Measurements from ENCODE around the gene RPL18.

Gene RPL18

DNA sequence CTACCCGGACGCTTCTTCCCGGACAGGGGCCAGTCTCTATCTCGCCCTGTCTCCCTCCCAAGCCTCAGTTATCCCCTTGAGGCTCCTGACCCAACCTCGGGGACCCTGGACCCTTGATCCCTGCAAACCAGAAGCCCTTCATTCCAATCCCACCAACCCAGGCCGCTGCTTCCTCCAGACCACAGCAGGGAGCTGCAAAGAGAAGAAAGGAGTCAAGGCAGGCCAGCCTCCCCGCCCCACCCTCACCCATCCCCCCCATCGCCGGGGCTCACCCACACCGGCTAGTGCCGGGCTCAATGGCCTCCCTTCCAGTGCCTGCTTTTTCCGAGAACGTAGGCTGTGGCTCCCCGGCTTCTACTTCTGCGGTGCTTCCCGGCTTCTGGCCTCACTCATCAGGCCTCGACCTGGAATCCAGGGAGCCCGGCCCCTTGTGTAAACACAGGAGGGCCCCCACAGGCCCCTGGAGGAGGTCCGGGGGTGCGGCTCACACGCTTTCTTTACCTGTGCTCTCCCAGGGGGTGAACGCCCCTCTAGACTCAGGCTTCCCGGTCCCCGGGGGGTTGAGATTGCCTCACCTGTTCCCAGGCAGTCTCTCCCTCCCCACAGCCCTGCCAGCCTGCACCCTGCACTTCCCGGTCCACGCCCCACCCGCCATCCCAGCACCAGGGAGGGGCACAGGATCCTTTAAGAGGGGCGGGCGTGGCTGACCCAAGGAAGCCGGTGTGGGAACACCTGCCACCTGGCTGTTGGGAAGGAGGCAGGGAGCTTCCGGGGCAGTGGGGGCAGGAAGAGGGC is 4.3 kb downstream of the RPL18 start, which contains the start of gene FAM83E:
FAM83E (minus strand) TSS at position 641 of the 795 bp plus-strand sequence. CDS start 1,704 bp downstream, outside the sequence.
- DNase-seq (ENCODE audit: low spot score), result no peak

DNA sequence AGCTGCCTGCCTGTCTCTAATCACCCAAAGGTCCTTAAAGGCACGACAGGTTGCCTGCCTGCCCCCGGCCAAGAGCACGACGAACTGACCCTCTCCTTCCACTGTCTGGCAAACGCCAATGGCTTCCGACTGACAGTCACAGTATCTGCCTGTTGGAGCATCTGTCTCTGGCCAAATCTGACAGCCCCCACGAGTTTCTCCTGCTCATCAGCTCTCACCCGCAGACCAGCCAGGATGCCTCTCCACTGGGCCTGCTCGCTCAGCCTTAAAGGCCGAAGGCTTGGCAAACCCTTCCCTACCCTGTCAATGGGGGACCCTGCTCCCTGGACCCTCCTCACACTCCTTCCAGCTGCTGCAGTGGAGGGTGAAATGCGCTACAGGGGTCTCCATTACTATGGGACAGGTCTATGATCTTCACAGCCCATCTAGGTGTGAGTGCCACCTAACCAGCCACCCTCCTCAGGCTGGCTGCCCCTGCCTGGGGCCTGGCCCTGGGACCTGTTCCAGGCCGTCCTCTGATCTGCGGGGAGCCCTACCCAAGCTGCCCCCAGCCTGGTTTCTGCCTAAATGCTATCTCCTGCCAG is 5.0 kb downstream of the RPL18 start:
- DNase-seq (ENCODE audit: low spot score), result no peak

DNA sequence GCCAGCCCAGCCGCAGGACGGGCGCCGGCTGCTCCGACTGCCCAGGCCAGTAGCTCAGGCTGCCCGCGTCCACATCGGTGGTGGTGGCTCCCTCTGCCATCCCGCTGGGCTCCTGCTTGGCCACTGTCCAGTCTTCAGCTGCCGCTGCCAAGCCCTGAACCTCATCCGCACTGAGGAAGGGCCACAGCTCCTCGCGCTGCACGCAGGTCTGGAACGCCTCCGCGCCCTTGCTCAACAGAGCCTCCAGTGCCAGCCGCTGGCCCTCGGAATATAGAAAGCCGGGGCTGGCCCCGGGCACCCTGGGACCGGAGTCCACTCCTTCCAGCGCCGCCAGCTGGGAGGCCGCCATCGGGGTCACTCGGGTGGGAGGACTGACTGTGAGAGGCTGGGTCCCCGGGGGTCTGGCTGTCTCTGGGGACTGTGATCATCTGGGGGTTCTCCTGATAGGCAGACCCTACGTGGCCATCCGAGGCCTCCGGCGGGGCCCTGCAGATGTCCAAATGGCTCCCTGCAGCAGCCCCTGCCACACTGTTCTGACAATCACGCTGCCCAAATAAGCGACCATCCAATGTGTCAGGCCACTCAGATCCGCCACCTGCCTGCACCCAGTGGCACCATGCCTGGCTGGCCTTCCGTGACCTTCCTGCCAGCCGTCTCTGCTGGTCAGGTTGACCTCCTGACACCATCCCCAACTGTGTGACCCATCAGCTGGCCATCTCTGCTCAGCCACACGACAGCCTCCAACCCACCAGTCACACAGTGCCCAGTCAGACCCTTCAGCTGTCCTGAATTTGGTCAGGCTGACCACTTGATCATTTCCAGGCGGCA is 5.7 kb downstream of the RPL18 start:
- no peak for DNase-seq (ENCODE audit: low spot score)

DNA sequence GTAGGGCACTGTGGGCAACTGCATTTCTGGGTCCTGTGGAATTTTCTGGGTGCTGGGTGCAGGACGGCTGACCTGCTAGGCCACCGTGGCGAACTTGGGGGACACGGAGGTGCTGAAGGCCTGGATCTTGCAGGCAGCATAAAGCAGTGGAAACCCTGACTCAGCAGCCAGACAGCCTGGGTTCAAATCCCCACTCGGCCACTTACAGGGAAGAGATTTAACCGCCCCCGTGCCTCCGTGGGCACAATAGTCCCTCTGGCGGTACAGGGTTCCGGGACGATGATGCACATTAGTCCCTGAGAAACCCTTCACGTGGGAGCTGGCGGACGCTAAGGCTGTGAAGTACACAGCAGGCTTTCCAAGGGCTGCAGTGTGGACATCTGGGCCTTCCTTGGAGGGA is 7.1 kb downstream of the RPL18 start:
- no peak for DNase-seq (ENCODE audit: low spot score)

DNA sequence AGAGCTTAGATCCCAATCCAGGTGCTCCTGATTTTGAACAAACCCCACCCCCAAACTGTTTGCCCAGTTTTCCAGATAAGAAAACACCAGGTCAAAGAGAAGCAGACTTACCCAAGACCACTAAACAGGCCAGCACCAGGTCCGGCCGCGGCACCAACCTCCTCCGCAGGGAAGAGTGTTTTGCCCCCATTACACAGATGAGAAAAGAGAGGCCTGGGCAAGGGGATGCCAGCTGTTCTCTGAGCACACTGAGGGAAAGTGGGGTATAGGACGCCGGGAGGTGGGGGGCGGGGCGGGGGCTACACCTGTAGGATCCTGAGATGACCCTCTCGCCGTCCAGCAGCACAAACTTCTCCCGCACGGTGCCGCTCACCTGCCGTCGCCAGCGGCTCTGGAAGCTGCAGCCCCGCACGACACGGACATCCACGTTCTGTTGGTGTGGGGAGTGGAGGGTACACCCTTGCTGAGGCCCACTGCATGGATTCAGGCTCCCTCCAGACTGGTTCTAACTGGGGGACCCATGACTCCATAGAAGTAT is 9.3 kb downstream of the RPL18 start:
- no peak for DNase-seq (ENCODE audit: low spot score)

DNA sequence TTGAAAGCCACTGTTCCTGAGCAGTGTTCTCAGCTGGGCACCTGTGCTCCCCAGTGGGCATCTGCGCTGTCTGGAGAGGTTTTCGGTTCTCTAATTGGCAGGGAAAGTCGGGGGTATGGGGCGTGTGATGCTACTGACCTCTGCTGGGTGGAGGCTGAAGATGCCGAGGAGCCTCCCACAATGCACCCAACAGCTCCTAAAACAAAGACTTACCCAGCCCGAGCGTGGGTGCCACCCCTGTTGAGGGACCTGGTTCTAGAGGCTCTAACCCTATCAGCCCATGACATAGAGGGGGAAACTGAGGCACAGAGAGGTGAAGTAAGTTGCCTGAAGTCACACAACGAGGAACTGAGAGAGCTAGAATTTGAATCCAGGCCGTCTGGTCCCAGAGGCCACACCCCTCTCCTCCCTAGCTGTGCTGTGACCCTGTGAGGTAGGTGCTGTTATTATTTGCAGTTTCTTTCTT is 10.1 kb downstream of the RPL18 start:
- peak; percentile 58 for DNase-seq (ENCODE audit: low spot score)

DNA sequence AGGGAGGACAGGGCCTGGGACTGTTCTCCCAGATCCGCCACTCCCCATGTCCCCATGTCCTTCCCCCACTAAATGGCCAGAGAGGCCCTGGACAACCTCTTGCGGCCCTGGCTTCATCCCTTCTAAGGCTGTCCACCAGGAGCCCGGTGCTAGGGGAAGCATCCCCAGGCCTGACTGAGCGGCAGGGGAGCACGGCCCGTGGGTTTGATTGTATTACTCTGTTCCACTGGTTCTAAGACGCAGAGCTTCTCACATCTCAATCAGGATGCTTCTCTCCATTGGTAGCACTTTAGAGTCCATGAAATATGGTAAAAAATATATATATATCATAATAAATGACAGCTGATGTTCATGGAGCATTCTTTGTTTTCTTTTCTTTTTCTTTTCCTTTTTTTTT is 11.6 kb downstream of the RPL18 start:
- DNase-seq (ENCODE audit: low spot score), result no peak

DNA sequence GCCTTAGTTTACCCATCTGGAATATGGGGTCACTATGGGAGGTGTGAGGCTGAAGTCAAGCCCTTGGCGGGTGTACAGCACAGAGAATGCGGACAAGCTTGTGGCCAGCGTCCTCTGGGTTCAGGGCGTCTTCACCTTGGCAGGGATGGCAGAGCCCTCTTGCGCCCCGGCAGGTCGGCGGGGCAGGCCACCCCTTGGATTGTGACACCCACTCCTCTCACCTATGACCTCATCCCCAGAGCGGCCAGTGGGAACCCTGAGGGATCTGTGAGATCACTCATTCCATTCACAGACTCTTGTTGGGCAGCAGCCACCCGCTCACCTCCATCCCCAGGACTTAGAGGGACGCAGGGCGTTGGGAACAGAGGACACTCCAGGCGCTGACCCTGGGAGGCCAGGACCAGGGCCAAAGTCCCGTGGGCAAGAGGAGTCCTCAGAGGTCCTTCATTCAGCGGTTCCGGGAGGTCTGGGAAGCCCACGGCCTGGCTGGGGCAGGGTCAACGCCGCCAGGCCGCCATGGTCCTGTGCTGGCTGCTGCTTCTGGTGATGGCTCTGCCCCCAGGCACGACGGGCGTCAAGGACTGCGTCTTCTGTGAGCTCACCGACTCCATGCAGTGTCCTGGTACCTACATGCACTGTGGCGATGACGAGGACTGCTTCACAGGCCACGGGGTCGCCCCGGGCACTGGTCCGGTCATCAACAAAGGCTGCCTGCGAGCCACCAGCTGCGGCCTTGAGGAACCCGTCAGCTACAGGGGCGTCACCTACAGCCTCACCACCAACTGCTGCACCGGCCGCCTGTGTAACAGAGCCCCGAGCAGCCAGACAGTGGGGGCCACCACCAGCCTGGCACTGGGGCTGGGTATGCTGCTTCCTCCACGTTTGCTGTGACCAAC is 12.3 kb downstream of the RPL18 start, which contains the start of gene SPACA4:
SPACA4 (plus strand) TSS at position 280 of the 896 bp plus-strand sequence; CDS start at position 517, 237 bp downstream.
- no peak for DNase-seq (ENCODE audit: low spot score)

DNA sequence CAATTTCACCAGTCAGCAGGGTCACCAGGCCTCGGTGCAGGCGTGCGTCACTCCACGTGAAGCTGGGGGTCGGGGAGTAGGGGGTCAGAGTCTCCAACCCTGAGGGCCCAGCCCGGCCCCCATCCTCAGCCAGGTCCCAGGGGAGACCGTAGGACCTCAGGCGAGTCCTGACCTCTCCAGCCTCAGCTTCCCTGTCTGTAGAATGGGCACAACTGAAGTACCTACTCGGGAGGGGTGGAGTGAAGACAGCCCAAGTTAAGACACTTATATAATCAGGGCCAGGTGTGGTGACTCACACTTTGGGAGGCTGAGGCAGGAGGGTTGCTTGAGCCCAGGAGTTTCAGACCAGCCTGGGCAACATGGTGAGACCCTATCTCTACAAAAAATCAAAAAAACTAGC is 15.1 kb downstream of the RPL18 start:
- DNase-seq (ENCODE audit: low spot score), result no peak

DNA sequence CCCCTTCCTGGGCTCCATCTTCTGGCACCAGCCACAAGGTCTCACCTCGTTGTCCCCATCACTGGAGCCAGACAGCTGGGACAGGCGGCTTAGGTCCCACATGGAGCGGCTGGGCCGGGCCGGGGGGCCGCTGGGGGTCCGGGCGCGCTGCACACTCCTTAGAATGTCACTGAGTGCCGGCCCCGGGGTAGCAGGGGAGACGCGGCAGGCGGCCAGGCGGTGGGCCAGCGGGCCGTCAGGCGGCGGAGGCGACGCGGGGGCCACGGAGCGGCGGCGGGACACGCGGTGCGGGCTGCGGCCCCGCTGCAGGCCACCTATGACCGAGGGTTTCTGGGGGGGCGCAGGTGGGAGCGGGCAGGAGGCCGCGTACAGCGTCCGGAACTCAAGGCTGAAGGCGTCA is 15.5 kb downstream of the RPL18 start:
- DNase-seq (ENCODE audit: low spot score), result no peak

DNA sequence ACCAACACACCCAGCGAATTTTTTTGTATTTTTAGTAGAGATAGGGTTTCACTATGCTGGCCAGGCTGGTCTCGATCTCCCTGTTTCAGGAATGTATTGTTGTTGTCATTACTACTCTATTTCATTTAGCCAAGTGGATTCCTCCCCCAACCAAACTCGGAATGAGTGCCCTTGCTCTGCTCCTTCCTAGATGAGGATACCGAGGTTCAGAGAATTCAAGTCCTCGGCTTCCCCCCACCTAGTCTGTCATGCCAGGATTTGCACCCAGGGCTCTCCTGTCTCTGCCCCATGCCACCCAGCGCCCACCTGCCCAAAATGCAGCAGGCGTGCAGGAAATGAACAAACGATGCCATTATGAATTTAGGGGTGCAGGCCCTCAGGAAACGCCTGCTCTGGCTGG is 16.0 kb downstream of the RPL18 start:
- no peak for DNase-seq (ENCODE audit: low spot score)

DNA sequence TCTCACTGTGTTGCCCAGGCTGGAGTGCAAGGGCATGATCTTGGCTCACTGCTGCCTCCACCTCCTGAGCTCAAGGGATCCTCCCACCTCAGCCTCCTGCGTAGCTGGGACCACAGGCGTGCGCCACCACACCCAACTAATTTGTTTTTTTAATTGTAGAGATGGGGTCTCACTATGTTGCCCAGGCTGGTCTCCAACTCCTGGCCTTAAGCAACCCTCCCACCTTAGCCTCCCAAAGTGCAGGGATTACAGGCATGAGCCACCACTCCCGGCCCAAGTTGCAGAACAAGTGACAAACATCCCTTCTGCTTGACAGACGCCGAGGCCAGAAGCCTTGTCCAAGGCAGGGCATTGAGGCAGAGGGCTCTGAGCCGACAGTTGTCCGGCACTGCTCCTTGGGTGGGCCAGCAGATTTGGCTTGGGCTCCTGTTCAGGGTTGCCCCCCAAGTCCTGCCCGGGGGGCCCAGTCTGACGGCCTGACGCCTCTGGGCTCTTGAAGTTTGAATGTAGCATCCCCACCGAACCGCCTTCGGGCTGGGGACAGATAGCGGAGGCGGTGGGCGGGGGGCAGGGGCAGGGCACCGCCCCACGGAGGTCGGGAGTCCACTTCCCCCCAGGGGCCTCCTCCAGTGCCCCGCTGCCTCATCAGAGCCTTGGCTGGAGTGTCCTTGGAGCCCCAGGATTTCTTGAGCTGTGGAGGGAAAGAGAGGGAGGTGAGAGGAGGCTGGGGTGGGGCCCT is 18.1 kb downstream of the RPL18 start:
- no peak for DNase-seq (ENCODE audit: low spot score)

DNA sequence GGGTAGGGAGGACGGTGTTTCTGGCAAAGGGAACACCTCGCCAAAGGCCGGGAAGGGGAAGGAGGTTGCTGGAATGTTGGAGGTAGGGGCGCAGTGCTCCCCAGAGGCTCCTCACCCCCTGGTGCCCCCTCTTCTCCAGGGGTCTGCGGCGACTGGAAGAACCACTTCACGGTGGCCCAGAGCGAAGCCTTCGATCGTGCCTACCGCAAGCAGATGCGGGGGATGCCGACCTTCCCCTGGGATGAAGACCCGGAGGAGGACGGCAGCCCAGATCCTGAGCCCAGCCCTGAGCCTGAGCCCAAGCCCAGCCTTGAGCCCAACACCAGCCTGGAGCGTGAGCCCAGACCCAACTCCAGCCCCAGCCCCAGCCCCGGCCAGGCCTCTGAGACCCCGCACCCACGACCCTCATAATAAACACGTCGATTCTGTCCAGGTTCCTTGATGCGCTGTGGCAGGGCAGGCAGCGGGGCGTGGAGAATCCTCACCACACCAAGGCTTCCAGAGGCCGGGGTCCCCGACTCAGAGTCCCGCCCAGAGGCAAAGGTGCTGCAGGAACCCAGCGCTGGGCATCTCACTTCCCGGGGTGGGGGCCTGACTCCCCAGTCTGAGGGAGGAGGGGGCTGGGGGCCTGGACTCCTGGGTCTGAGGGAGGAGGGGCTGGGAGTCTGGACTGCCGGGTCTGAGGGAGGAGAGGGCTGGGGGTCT is 19.8 kb downstream of the RPL18 start:
- DNase-seq (ENCODE audit: low spot score), result no peak

DNA sequence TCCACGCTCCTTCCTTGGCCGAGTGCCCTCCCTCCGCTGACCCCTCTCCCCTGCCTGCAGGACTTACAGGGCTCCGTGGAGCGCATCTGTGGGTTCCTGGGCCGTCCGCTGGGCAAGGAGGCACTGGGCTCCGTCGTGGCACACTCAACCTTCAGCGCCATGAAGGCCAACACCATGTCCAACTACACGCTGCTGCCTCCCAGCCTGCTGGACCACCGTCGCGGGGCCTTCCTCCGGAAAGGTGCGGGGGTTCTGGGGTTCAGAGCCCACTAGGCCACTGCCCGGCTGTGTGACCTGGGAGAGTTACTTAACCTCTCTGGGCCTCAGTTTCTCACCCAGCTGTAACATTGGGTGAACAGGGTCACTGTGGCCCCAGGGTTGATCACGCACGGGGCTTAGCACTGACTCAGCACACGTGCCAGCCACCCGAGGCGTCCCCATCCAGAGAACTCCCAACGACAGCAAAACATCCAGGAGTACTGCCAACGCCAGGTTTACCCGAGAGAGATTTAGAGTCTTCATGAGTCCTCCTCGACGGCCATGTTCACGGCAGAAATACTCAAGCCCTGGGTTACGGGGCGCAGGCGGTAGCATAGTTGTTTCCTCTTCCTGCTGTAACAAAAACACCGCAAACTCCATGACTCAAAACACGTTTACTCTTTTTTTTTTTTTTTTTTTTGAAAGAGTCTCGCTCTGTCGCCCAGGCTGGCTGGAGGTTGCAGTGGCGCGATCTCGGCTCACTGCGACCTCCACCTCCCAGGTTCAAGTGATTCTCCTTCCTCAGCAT is 22.1 kb downstream of the RPL18 start:
- DNase-seq (ENCODE audit: low spot score), result no peak

DNA sequence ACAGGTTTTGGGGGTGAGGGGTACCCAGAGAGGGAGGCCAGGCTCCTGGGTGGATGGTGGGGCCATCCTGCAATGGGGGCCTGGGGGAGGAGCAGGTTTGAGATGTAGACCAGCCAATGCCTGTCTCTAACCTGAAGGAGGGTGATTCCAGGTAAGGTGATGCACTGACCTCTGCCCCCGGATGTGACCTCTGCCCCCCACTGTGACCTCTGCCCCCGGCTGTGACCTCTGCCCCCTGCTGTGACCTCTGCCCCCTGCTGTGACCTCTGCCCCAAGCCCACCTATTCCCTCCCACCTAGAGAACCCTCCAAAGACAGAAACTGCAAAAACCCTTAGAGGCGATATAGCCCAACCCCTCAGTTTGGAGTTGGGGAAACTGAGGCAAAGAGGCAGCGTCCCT is 22.7 kb downstream of the RPL18 start:
- DNase-seq (ENCODE audit: low spot score), result no peak

DNA sequence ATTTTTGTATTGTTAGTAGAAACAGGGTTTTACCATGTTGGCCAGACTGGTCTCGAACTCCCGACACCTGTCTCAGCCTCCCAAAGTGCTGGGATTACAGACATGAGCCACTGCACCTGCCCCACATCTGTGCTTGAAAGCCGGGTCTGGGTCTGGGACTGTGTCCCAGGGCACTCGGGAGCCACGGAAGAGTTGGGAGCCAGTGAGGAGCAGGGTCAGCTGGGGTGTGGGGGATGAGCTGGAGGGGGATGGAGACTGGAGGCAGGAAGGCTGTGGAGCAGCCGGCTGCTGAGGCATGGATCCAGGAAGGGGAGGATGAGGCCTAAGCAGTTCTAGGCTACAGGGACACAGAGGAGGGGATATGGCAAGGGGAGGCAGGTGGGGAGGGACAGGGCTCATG is 23.1 kb downstream of the RPL18 start:
- no peak for DNase-seq (ENCODE audit: low spot score)

DNA sequence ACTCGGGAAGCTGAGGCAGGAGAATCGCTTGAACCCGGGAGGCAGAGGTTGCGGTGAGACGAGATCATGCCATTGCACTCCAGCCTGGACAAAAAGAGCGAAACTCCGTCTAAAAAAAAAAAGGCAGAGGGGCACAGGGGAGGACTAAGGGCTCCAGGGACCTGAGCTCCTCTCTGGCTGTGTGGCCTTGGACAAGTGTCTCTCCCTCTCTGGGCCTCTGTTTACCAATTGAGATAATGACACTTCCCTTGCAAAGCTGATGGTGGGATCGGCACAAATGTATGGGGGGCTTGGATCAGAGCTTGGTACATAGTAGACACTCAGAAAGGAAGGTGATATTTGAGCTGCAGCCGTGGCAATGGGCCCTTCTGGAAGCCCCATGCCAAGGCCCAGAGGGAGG is 23.8 kb downstream of the RPL18 start:
- no peak for DNase-seq (ENCODE audit: low spot score)

DNA sequence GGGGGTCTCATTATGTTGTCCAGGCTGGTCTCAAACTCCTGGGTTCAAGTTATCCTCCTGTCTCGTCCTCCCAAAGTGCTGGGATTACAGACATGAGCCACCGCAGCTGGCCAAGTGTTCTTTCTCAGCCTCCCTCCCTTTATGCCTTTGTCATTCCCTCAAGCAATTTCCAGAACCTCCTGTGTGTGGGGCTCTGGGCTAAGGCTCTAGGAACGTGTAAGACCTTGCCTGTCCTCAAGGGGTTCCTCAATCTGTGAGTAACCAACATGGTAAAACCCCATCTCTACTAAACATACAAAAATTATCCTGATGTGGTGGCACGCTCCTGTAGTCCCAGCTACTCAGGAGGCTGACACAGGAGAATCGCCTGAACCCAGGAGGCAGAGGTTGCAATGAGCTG is 28.0 kb downstream of the RPL18 start:
- DNase-seq (ENCODE audit: low spot score), result no peak

Measured in pons (tissue), 1 donor.